ENCODE measurements around the gene REXO4. TPM values are rescaled to one million over a fixed set of nuclear protein-coding genes. Genes with fewer than 3 reads are reported as not detected.
A peak's percentile ranks its signal among the peaks of the same experiment; 100 is the strongest.

Gene REXO4
- total and polyA plus RNA-seq, 2 of the 13 experiments (the other 11 are each of a cell fraction or from before 2014, with no cell fraction given), result 18.5 to 30.4 TPM

- TF ChIP-seq ZC3H13 (CRISPR knock-in tag; IDR thresholded peaks at IDR 0.05) (peak; percentile 98), ZSCAN12 (CRISPR knock-in tag; IDR thresholded peaks at IDR 0.05) (peak; percentile 37; the same call in 1 of the 2 replicates), CREM (IDR thresholded peaks at IDR 0.05) (peak; percentile 85), CREM (CRISPR knock-in tag; IDR thresholded peaks at IDR 0.05) (no peak), ZNF432 (CRISPR knock-in tag; IDR thresholded peaks at IDR 0.05; ENCODE audit: borderline replicate concordance) (no peak), SRSF1 (optimal IDR thresholded peaks at IDR 0.05; ENCODE audit: low read depth, low read length) (peak; percentile 63), ZNF562 (CRISPR knock-in tag; IDR thresholded peaks at IDR 0.05; ENCODE audit: borderline replicate concordance) (no peak), ZZZ3 (CRISPR knock-in tag; IDR thresholded peaks at IDR 0.05; ENCODE audit: borderline replicate concordance) (no peak; the same call in 1 of the 2 replicates), ZGPAT (CRISPR knock-in tag; IDR thresholded peaks at IDR 0.05) (peak; percentile 97), RBFOX2 (IDR thresholded peaks at IDR 0.05; ENCODE audit: low read depth, low read length) (peak; percentile 85), PREB (CRISPR knock-in tag; IDR thresholded peaks at IDR 0.05) (no peak), ZNF30 (CRISPR knock-in tag; IDR thresholded peaks at IDR 0.05) (0 out of 2 replicates have a peak, but pooled peaks have one; percentile 61), ZFP90 (CRISPR knock-in tag; IDR thresholded peaks at IDR 0.05; ENCODE audit: borderline replicate concordance) (peak; percentile 85), MXD1 (CRISPR knock-in tag; IDR thresholded peaks at IDR 0.05) (peak; percentile 84), MEIS2 (CRISPR knock-in tag; IDR thresholded peaks at IDR 0.05) (peak; percentile 60; the same call in 1 of the 2 replicates), RARG (CRISPR knock-in tag; IDR thresholded peaks at IDR 0.05; ENCODE audit: low read depth) (no peak), ZNF468 (CRISPR knock-in tag; IDR thresholded peaks at IDR 0.05) (no peak)
- TF ChIP-seq, protein P1, sequence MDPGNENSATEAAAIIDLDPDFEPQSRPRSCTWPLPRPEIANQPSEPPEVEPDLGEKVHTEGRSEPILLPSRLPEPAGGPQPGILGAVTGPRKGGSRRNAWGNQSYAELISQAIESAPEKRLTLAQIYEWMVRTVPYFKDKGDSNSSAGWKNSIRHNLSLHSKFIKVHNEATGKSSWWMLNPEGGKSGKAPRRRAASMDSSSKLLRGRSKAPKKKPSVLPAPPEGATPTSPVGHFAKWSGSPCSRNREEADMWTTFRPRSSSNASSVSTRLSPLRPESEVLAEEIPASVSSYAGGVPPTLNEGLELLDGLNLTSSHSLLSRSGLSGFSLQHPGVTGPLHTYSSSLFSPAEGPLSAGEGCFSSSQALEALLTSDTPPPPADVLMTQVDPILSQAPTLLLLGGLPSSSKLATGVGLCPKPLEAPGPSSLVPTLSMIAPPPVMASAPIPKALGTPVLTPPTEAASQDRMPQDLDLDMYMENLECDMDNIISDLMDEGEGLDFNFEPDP (CRISPR knock-in tag; conservative IDR thresholded peaks at IDR 0.05), result 0 out of 2 replicates have a peak, but pooled peaks have one; percentile 39
- TF ChIP-seq, protein P2, sequence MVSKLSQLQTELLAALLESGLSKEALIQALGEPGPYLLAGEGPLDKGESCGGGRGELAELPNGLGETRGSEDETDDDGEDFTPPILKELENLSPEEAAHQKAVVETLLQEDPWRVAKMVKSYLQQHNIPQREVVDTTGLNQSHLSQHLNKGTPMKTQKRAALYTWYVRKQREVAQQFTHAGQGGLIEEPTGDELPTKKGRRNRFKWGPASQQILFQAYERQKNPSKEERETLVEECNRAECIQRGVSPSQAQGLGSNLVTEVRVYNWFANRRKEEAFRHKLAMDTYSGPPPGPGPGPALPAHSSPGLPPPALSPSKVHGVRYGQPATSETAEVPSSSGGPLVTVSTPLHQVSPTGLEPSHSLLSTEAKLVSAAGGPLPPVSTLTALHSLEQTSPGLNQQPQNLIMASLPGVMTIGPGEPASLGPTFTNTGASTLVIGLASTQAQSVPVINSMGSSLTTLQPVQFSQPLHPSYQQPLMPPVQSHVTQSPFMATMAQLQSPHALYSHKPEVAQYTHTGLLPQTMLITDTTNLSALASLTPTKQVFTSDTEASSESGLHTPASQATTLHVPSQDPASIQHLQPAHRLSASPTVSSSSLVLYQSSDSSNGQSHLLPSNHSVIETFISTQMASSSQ (IDR thresholded peaks at IDR 0.05; ENCODE audit: low read depth), result 0 out of 2 replicates have a peak, but pooled peaks have one; percentile 17
- TF ChIP-seq, protein P2 (CRISPR knock-in tag; IDR thresholded peaks at IDR 0.05; ENCODE audit: borderline replicate concordance), result peak; percentile 80; the same call in 1 of the 2 replicates
Measured at GRCh38 chr9:133417541-133418461, at the start of gene REXO4 (continued).
